Loucy (cell line): ENCODE measurements around the gene SNTN.

Source experiments
- EZH2phosphoT487 ChIP-seq: fragments of 200-600 bp; IDR thresholded peaks from 2 replicates; pipeline ENCODE4 v1.6.1; 2018; ENCODE audit warnings: antibody characterized with exemption, mild to moderate bottlenecking, moderate library complexity, borderline replicate concordance
- TF ChIP-seq, protein P1 (sequence below): fragments of 200-600 bp; sonication (generic); conservative IDR thresholded peaks from 2 replicates; pipeline ENCODE4 v1.5.1; 2014; ENCODE audit warnings: mild to moderate bottlenecking, antibody characterized with exemption, low read length

DNA sequence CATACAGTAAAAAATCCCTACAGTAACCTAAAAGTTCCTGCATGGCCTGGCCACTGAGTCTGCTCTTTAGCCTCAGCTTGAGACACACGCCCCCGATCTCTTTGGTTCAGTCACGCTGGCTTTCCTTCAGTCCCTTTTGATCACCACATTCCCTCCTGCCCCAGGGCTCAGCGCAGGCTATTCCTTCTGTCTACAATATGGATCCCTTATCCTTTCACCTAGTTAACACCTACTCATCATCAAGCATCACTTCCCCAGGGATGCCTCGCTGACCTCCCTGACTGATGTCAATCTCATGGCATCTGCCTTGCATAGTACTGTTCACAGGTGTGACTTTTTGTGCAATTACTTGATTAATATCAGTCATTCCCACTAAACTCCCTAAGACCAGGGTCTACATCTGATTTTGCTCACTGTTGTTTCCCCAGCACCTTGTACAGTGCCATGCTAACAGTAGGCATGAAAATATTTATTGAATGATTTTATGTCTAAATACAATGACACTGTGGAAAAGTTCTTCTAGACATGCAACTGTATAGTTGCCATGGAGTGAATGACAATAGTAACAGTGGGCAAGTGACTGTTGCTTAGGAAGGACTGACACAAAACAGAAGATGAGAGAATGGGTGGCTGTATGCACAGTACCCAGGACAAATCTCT is at the start of gene SNTN:
- TF ChIP-seq, protein P1, sequence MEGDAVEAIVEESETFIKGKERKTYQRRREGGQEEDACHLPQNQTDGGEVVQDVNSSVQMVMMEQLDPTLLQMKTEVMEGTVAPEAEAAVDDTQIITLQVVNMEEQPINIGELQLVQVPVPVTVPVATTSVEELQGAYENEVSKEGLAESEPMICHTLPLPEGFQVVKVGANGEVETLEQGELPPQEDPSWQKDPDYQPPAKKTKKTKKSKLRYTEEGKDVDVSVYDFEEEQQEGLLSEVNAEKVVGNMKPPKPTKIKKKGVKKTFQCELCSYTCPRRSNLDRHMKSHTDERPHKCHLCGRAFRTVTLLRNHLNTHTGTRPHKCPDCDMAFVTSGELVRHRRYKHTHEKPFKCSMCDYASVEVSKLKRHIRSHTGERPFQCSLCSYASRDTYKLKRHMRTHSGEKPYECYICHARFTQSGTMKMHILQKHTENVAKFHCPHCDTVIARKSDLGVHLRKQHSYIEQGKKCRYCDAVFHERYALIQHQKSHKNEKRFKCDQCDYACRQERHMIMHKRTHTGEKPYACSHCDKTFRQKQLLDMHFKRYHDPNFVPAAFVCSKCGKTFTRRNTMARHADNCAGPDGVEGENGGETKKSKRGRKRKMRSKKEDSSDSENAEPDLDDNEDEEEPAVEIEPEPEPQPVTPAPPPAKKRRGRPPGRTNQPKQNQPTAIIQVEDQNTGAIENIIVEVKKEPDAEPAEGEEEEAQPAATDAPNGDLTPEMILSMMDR: no peak
- TF ChIP-seq EZH2phosphoT487: no peak
